Measurements from ENCODE around the gene TMEM184A.

- no peak for TF ChIP-seq CTCF (IDR thresholded peaks at IDR 0.05)
- TF ChIP-seq POLR2AphosphoS5 (IDR thresholded peaks at IDR 0.05; ENCODE audit: insufficient read depth in 1 of 2, low read depth in 1 of 2), result no peak
- TF ChIP-seq POLR2A (IDR thresholded peaks at IDR 0.05), result no peak
These were observed 2.3 kb upstream of the TMEM184A start for GRCh38 chr7:1558181-1558811.
